ENCODE measurements around the gene RANGRF. TPM values are rescaled to one million over a fixed set of nuclear protein-coding genes. Genes with fewer than 3 reads are reported as not detected.
"Not testable (repeated sequence)": the region's sequence is repeated elsewhere in the genome, so short reads cannot be mapped to it uniquely, and the experiment has no call there.

Gene RANGRF, protein sequence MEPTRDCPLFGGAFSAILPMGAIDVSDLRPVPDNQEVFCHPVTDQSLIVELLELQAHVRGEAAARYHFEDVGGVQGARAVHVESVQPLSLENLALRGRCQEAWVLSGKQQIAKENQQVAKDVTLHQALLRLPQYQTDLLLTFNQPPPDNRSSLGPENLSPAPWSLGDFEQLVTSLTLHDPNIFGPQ
- total RNA-seq = 10 to 100 TPM; 44.9 to 56.0 TPM

- Mint-ChIP-seq H3K4me1 (peaks cover 19% of the 10 kb centered on the region), H3K27me3 (no peaks in the 10 kb centered on the region), H3K36me3 (ENCODE audit: low read depth) (peaks cover 5% of the 10 kb centered on the region), H3K27ac (peak within 1 kb of the TSS; percentile 96), H3K9me3 (no peaks in the 10 kb centered on the region), H3K4me3 (peak within 1 kb of the TSS; percentile 98)
- peak; percentile 95 for ATAC-seq (replicated peaks)
Observed at GRCh38 chr17:8288336-8289102, at the start of gene RANGRF. RANGRF (plus strand) TSS chr17:8288670; CDS start chr17:8288789, 119 bp downstream.

DNA sequence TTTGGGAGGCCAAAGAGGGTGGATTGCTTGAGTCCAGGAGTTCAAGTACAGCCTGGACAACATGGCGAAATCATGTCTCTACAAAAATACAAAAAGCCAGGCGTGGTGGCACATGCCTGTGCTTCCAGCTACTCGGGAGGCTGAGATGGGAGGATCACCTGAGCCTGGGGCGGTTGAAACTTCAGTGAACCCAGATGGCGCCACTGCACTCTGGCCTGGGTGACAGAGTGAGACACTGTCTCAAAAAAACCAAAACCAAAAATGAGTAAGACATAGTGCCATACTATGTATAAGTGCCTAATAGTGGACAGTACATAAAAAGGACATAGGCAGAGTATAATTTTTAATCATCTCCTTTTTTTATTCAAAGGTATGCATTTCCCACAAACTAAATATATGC lies 44.6 kb upstream of the RANGRF start:
- Mint-ChIP-seq H3K4me3 (peak overlapping the region; percentile 100), H3K9me3 (no peaks in the 10 kb centered on the region), H3K27me3 (no peaks in the 10 kb centered on the region), H3K4me1 (peaks cover 9% of the 10 kb centered on the region), H3K36me3 (ENCODE audit: low read depth) (peaks cover 90% of the 10 kb centered on the region), H3K27ac (peak overlapping the region; percentile 29)
- no peak for ATAC-seq (replicated peaks)

DNA sequence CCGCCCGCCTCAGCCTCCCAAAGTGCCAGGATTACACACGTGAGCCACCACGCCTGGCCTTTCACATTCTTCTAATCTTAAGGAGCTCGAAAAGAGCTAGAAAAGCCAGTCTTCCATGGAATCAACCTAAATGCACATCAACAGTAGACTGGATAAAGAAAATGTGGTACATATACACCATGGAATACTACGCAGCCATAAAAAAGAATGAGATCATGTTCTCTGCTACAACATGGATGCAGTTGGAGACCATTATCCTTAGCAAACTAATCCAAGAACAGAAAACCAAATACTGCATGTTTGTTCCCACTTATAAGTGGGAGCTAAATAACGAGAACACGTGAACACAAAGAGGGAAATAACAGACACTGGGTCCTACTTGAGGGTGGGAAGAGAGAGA lies 43.7 kb upstream of the RANGRF start:
- Mint-ChIP-seq H3K9me3 (no peaks in the 10 kb centered on the region), H3K4me3 (peak overlapping the region; percentile 100), H3K4me1 (peaks cover 15% of the 10 kb centered on the region), H3K27me3 (no peaks in the 10 kb centered on the region), H3K27ac (peak overlapping the region; percentile 29), H3K36me3 (ENCODE audit: low read depth) (peaks cover 88% of the 10 kb centered on the region)
- no peak for ATAC-seq (replicated peaks)

GRCh38 chr17:8248751-8249607 lies 39.5 kb upstream of the RANGRF start, which contains the start of gene PFAS:
PFAS (plus strand) TSS chr17:8249289; CDS start chr17:8253938, 4,649 bp downstream.
- H3K9me3 Mint-ChIP-seq = no peaks in the 10 kb centered on the region
- peak; percentile 63 for ATAC-seq (replicated peaks)
- H3K36me3 Mint-ChIP-seq (ENCODE audit: low read depth) = peaks cover 59% of the 10 kb centered on the region
- H3K27ac Mint-ChIP-seq = peak within 1 kb of the TSS; percentile 99
- peak within 1 kb of the TSS; percentile 100 for H3K4me3 Mint-ChIP-seq
- no peaks in the 10 kb centered on the region for H3K27me3 Mint-ChIP-seq
- peaks cover 24% of the 10 kb centered on the region for H3K4me1 Mint-ChIP-seq

- no peaks in the 10 kb centered on the region for H3K27me3 Mint-ChIP-seq
- no peaks in the 10 kb centered on the region for H3K9me3 Mint-ChIP-seq
- H3K27ac Mint-ChIP-seq = peak overlapping the region; percentile 99
- peaks cover 20% of the 10 kb centered on the region for H3K4me1 Mint-ChIP-seq
- no peak for ATAC-seq (replicated peaks)
- peak overlapping the region; percentile 100 for H3K4me3 Mint-ChIP-seq
- H3K36me3 Mint-ChIP-seq (ENCODE audit: low read depth) = peaks cover 63% of the 10 kb centered on the region
Observed at GRCh38 chr17:8249621-8250500, 38.6 kb upstream of the RANGRF start.

DNA sequence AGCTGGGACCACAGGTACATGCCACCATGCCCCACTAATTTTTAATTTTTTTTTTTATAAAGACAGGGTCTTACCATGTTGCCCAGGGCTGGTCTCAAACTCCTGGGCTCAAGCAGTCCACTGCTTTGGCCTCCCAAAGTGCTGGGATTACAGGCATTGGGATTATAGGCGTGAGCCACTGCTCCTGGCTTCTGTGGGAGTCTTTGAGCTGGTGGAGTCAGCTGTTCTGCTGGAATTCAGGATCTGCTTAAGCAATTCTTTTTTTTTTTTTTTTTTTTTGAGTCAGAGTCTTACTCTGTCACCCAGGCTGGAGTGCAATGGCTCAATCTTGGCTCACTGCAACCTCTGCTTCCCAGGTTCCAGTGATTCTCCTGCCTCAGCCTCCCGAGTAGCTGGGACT lies 37.1 kb upstream of the RANGRF start:
- not testable (repeated sequence) for H3K9me3 Mint-ChIP-seq; H3K27ac Mint-ChIP-seq; H3K27me3 Mint-ChIP-seq; H3K4me3 Mint-ChIP-seq; ATAC-seq (replicated peaks)
- Mint-ChIP-seq H3K4me1 (peaks cover 16% of the 10 kb centered on the region), H3K36me3 (ENCODE audit: low read depth) (peaks cover 68% of the 10 kb centered on the region)

GRCh38 chr17:8253801-8254200 lies 34.7 kb upstream of the RANGRF start:
- H3K27me3 Mint-ChIP-seq = no peaks in the 10 kb centered on the region
- H3K4me1 Mint-ChIP-seq = peaks cover 15% of the 10 kb centered on the region
- ATAC-seq (replicated peaks) = no peak
- no peaks in the 10 kb centered on the region for H3K9me3 Mint-ChIP-seq
- H3K27ac Mint-ChIP-seq = no peak overlapping the region
- H3K36me3 Mint-ChIP-seq (ENCODE audit: low read depth) = peaks cover 68% of the 10 kb centered on the region
- no peak overlapping the region for H3K4me3 Mint-ChIP-seq

GRCh38 chr17:8254881-8255280 lies 33.6 kb upstream of the RANGRF start:
- Mint-ChIP-seq H3K9me3 (no peaks in the 10 kb centered on the region), H3K36me3 (ENCODE audit: low read depth) (peaks cover 70% of the 10 kb centered on the region), H3K27ac (no peak overlapping the region), H3K4me3 (no peak overlapping the region), H3K27me3 (no peaks in the 10 kb centered on the region), H3K4me1 (peaks cover 8% of the 10 kb centered on the region)
- ATAC-seq (replicated peaks) = no peak

DNA sequence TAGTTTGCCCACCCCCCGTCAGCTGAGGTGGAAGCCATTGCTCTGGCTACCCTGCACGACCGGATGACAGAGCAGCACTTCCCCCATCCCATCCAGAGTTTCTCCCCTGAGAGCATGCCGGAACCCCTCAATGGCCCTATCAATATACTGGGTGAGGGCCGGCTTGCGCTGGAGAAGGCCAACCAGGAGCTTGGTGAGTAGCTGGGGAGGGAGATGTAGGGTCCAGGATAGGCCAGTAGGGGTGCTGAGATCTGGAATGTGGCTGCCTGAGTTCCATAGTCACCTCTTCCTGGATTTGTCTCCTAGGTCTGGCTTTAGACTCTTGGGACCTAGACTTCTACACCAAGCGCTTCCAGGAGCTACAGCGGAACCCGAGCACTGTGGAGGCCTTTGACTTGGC lies 33.0 kb upstream of the RANGRF start:
- H3K9me3 Mint-ChIP-seq = no peaks in the 10 kb centered on the region
- H3K36me3 Mint-ChIP-seq (ENCODE audit: low read depth) = peaks cover 71% of the 10 kb centered on the region
- no peak for ATAC-seq (replicated peaks)
- no peak overlapping the region for H3K27ac Mint-ChIP-seq
- no peak overlapping the region for H3K4me3 Mint-ChIP-seq
- H3K27me3 Mint-ChIP-seq = no peaks in the 10 kb centered on the region
- H3K4me1 Mint-ChIP-seq = peaks cover 2% of the 10 kb centered on the region

GRCh38 chr17:8256291-8256690 lies 32.2 kb upstream of the RANGRF start:
- no peak for ATAC-seq (replicated peaks)
- H3K27me3 Mint-ChIP-seq = no peaks in the 10 kb centered on the region
- H3K9me3 Mint-ChIP-seq = no peaks in the 10 kb centered on the region
- peaks cover 77% of the 10 kb centered on the region for H3K36me3 Mint-ChIP-seq (ENCODE audit: low read depth)
- no peak overlapping the region for H3K27ac Mint-ChIP-seq
- no peaks in the 10 kb centered on the region for H3K4me1 Mint-ChIP-seq
- no peak overlapping the region for H3K4me3 Mint-ChIP-seq

GRCh38 chr17:8256691-8257090 lies 31.8 kb upstream of the RANGRF start:
- ATAC-seq (replicated peaks) = no peak
- Mint-ChIP-seq H3K36me3 (ENCODE audit: low read depth) (peaks cover 81% of the 10 kb centered on the region), H3K4me1 (no peaks in the 10 kb centered on the region), H3K9me3 (no peaks in the 10 kb centered on the region), H3K4me3 (no peak overlapping the region), H3K27me3 (no peaks in the 10 kb centered on the region), H3K27ac (no peak overlapping the region)

DNA sequence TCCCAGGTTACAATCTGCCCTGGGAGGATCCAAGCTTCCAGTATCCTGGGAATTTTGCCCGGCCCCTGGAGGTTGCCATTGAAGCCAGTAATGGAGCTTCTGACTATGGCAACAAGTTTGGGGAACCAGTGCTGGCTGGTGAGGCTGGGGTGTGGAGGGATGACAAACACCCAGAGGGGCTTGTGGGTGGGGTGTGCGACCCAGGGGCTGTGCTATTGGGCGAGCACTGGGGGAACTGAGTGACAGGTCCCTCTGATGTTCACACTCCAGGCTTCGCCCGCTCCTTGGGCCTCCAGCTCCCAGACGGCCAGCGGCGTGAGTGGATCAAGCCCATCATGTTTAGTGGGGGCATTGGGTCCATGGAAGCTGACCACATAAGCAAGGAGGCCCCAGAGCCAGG lies 30.7 kb upstream of the RANGRF start:
- no peaks in the 10 kb centered on the region for H3K27me3 Mint-ChIP-seq
- H3K36me3 Mint-ChIP-seq (ENCODE audit: low read depth) = peaks cover 92% of the 10 kb centered on the region
- H3K4me1 Mint-ChIP-seq = no peaks in the 10 kb centered on the region
- H3K4me3 Mint-ChIP-seq = no peak overlapping the region
- no peak for ATAC-seq (replicated peaks)
- H3K27ac Mint-ChIP-seq = no peak overlapping the region
- no peaks in the 10 kb centered on the region for H3K9me3 Mint-ChIP-seq

GRCh38 chr17:8264320-8264719 lies 24.1 kb upstream of the RANGRF start:
- peaks cover 89% of the 10 kb centered on the region for H3K36me3 Mint-ChIP-seq (ENCODE audit: low read depth)
- no peaks in the 10 kb centered on the region for H3K4me1 Mint-ChIP-seq
- no peaks in the 10 kb centered on the region for H3K27me3 Mint-ChIP-seq
- no peak overlapping the region for H3K27ac Mint-ChIP-seq
- no peak overlapping the region for H3K4me3 Mint-ChIP-seq
- ATAC-seq (replicated peaks) = no peak
- no peaks in the 10 kb centered on the region for H3K9me3 Mint-ChIP-seq

Measured in activated T-helper 17 cell treated with anti-CD3 and anti-CD28 coated beads, Interleukin-2, amount 50 U/mL, for 72 hours (primary cell).